OCI-LY7 (cell line): ENCODE results near the gene PAOX.

ENCODE experiments used
- EZH2phosphoT487 ChIP-seq: fragments of 200-600 bp; sonication (generic); IDR thresholded peaks from 2 replicates; pipeline ENCODE4 v1.6.1; 2018; ENCODE audit warnings: low read depth, borderline replicate concordance, mild to moderate bottlenecking, mixed run types, antibody characterized with exemption, low read length, moderate library complexity, mixed read lengths
- TF ChIP-seq, protein P1 (sequence below): fragments of 200-600 bp; sonication (generic); conservative IDR thresholded peaks from 2 replicates; pipeline ENCODE4 v1.5.1; 2014; ENCODE audit warnings: mild to moderate bottlenecking, antibody characterized with exemption, low read length, moderate library complexity, mixed read lengths

DNA sequence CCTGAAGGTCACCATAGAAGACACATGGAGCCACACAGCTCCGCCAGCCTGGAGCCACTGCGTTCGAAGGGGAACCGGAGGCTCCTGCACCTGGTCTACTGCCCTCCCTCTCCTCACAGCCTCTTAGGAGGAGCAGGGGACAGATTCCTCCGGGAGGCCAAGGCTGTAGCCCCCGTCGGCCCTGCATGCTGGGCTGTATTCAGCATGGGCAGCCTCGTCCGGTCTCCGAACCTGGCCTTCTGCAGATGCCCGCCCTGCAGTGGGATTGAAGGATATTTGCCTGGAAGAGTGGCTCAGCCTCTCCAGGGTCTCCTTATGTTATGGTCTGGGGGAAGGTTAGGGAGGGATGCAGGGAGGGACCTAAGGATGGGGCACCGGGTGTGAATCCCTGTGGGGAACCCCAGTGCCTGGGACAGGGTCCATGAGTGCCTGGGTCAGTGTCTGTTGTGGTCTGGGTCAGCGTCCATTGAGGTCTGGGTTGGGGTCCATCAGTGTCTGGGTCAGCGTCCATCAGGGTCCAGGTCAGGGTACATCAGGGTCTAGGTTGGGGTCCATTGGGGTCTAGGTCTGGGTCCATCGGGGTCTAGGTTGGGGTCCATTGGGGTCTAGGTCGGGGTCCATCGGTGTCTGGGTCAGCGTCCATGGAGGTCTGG is 61.7 kb downstream of the PAOX start:
- TF ChIP-seq, protein P1, sequence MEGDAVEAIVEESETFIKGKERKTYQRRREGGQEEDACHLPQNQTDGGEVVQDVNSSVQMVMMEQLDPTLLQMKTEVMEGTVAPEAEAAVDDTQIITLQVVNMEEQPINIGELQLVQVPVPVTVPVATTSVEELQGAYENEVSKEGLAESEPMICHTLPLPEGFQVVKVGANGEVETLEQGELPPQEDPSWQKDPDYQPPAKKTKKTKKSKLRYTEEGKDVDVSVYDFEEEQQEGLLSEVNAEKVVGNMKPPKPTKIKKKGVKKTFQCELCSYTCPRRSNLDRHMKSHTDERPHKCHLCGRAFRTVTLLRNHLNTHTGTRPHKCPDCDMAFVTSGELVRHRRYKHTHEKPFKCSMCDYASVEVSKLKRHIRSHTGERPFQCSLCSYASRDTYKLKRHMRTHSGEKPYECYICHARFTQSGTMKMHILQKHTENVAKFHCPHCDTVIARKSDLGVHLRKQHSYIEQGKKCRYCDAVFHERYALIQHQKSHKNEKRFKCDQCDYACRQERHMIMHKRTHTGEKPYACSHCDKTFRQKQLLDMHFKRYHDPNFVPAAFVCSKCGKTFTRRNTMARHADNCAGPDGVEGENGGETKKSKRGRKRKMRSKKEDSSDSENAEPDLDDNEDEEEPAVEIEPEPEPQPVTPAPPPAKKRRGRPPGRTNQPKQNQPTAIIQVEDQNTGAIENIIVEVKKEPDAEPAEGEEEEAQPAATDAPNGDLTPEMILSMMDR = no peak
- no peak for TF ChIP-seq EZH2phosphoT487
